ENCODE results near the gene FAM114A2.

GRCh38 chr5:153964880-153965645 is 73.6 kb downstream of the FAM114A2 start:
- TF ChIP-seq CTCF (IDR thresholded peaks at IDR 0.05 in 2 of 3, conservative IDR thresholded peaks at IDR 0.05 in 1 of 3; ENCODE audit: borderline replicate concordance in 1 of 3, insufficient read depth in 1 of 3, low read depth in 2 of 3, low read length in 2 of 3) (peak; percentile 84 to 93 (median 91)), POLR2A (IDR thresholded peaks at IDR 0.05; ENCODE audit: borderline replicate concordance, extremely low read depth, insufficient read depth, insufficient read length) (no peak), JUND (IDR thresholded peaks at IDR 0.05) (no peak), TCF7L2 (IDR thresholded peaks at IDR 0.05; ENCODE audit: borderline replicate concordance, extremely low read depth, insufficient read depth, insufficient read length) (no peak), POLR2AphosphoS5 (IDR thresholded peaks at IDR 0.05; ENCODE audit: low read depth, low read length) (no peak)
